Activated T-cell treated with anti-CD3 and anti-CD28 coated beads, Interleukin-2, amount 50 U/mL, for 48 hours (primary cell): ENCODE measurements around the gene ASB8.
"Not testable (repeated sequence)": the region's sequence is repeated elsewhere in the genome, so short reads cannot be mapped to it uniquely, and the experiment has no call there.

Experiments used
- DNase-seq, 2 experiments: peaks; one replicate each; pipeline ENCODE4 v3.0.0-alpha.2; 2020

ASB8 gene

GRCh38 chr12:48182631-48183030, 25.3 kb upstream of the ASB8 start:
- no peak for DNase-seq

DNA sequence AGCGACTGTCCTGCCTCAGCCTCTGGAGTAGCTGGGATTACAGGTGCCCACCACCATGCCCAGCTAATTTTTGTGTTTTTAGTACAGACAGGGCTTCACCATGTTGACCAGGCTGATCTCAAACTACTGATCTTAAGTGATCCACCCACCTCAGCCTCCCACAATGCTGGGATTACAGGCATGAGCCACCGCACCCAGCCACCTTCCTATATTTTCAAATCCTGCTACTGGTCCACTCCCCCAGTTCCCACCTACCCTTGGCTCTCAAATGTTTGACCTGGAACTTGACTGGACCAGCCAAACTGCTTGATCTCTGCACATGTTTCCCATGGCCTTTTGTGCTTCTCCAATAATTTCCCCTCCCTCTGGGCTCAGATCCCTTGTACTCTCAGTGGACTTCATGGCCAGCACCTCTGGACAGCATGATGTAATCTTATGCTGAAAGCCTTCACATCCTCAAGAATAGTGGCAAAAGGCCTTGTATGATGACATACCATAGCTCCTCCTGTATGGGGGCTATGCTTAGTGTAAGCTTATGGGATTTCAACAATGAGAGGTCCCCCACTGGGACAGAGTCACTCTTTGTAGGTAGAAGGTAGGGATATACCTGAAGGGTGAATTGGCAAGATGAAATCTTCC, 23.7 kb upstream of the ASB8 start:
- DNase-seq, result no peak

DNA sequence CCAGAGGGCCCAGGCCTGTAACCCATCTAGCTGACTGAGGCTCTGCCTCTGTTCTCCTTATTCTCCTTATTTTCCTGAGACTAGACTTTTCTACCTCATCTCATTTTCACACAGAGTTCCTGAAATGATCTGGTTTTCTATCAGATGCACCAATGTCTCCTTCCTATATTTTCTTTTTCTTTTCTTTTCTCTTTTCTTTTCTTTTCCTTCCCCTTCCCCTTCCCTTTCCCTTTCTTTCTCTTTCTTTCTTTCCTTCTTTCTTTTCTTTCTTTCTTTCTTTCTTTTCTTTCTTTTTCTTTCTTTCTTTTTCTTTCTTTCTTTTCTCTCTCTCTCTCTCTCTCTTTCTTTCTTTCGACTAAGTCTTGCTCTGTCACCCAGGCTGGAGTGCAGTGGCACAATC, 23.1 kb upstream of the ASB8 start:
- no peak for DNase-seq

- DNase-seq, result no peak
Measured at GRCh38 chr12:48179466-48179865, 22.2 kb upstream of the ASB8 start.

DNA sequence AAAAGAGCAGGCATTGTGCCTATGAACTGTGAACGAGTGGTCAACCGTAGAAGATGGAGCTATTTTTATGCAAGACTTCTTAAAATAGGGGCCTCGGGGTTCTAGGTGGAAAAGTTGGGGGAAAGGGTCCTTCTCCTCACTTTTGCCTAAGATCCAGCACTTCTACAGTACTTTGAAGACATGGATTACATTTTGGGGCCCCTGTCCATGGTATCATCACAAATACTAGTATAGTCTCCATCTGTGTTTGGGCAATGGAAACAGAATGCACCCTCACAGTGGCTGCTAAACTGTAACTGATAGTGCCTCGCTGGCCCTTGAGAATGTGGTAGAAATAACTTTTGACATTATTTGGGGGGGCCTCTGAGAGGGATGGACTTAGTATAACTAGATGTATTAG, 20.7 kb upstream of the ASB8 start:
- no peak for DNase-seq

- DNase-seq, result no peak
Measured at GRCh38 chr12:48176417-48176751, 19.1 kb upstream of the ASB8 start.

DNA sequence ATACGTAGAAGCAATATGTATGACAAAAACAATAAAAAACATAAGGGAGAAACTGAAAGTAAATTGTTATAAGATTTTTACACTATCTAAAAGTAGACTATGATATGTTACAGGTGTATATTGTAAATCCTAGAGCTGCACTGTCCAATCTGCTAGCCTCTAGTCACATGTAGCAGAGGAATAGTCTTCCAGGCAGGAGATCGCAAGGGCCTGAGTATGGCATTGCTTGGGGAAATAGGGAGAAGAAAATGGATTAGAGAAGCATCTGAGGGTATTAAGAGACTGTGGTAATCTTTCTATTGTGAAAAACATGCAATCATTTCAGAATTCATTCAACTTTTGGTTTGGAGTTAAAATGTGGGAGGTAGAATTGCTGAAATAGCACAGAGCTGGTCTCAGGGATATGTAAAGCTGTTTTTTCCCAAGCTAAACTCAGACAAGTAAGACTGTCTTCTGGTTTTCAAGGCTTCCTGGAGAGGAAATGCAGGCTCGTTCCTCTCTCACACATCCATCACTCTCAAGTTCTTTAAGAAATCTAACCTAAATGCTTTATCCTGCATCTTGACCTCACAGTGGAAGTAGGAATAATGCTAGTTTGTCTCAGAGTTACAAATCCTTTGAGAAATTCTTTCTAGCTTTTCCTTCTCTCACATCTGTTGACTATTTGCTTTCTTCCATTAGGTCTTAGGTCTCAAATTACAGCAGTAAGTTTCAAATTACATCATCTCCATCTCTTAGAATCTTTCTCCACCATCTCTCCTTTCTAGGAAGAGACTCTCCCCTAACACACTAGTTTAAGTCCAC, 18.5 kb upstream of the ASB8 start:
- no peak for DNase-seq

DNA sequence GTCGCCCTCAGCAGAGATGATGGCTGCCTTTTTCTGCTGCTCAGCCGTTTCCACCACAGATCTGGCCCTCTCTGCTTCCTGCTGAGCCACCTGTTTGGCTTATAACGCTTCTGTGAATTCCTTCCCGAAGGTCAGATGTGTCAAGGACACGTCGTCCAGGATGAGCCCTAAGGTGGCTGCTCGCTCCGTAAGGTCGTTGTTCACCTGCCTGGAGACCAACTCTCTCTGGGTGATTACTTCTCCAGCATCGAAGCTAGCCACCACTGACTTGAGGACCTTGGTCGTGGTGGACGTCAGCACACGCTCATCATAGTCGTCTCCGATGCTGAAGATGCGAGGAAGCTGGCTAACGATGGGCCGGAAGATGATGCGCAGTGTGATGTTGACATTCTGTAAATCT, 11.7 kb upstream of the ASB8 start:
- no peak for DNase-seq

DNA sequence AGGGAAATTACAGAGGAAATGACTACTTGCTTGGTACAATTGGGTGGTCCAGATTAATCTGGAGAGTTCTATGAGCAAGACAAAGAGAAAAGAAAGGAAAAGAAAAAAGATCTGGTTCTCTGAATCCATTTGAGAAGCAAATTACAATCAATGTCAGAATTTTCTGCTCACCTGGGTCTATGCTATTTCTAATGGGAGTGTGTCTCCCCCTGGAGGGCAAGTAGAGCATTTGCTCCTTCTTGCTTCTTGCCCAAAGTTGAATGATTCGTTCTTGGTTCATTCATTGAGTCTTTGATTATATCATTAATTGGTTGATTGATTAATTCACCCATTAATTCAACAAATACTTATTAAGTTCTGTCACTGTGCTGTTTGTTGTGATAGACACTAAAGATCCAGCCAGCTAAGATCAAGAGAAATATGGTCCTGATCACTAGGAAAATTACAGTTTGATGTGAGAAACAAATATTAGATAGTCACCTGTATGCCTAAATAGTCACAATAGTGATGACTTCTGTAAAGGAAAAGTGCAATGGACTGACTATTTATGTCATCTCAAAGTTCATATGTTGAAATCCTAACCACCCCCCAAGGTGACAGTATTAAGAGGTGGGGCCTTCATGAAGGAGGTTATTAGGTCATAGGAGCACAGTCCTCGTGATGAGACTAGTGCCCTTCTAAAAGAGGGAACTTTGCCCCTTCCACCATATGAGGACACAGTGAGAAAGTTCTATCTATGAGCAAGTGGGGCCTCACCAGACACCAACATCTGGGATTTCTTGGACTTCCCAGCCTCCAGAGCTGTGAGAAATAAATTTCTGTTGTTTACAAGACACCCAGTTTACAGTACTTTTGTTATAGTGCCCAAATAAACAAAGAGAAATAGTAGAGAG, 8.0 kb upstream of the ASB8 start:
- DNase-seq, result peak in 1 of 2 experiments; percentile 35

DNA sequence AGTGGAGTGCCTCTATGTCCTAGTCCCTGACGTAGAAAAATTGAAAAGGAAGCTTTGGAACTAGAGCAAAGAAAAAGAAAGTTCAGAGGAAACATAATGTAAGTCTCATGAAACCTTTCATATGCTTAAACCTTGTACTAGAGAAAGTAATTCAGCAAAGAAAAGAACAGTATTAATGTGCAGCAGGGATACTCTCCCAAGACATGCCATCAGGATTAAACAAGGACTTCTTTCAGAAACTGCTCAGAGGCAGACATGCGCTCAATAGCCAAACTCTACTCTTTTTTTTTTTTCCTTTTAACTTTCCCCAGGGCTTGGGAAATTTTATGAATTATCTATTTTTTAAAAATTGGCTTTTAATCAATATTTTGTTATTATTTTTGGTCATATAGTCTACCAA, 7.1 kb upstream of the ASB8 start:
- no peak for DNase-seq

DNA sequence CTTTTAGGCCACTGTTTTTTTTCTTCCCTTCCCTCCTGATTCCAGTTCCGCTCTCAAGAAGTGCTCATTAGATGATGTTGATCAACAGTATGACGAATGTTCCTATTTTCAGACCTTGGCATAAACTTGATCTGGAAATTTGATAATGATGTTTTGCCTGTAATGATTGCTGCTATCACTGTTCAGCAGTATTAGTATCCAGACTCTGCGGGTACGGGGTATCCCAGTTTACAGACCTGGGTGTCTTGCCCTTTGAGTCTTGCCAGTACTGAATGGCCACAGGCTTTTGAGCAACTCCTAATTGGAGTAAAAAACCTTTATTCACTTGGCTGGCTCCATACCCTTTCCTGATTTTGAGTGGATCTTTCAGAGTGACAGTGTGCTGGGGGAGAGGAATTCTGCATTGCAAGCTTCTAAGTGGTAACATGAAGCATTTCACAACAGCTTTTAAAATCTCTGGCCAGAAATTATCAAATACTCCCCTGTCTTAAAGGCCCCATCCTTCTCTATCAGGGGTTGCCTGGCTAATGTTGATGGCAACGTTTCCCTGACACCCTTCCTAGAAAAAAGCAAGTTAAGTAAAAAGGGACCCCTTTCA, 5.9 kb upstream of the ASB8 start:
- DNase-seq, result no peak

- DNase-seq, result no peak
Measured at GRCh38 chr12:48160807-48161206, 3.5 kb upstream of the ASB8 start.

DNA sequence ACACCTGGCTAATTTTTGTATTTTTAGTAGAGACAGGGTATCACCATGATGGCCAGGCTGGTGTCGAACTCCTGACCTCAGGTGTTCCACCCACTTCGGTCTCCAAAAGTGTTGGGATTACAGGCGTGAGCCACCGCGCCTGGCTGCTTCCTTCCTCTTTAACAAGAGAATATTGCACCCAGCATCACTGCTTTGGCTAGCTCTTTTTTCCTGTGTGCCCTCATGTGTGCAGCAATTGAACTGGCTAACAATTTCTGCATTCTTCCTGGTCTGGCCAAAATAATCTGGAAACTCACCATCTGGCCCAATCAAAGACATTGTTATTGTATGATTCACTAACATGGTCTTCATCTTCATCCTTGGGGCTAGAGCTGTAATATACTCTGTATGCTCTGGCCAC, 2.7 kb upstream of the ASB8 start:
- DNase-seq, result no peak

DNA sequence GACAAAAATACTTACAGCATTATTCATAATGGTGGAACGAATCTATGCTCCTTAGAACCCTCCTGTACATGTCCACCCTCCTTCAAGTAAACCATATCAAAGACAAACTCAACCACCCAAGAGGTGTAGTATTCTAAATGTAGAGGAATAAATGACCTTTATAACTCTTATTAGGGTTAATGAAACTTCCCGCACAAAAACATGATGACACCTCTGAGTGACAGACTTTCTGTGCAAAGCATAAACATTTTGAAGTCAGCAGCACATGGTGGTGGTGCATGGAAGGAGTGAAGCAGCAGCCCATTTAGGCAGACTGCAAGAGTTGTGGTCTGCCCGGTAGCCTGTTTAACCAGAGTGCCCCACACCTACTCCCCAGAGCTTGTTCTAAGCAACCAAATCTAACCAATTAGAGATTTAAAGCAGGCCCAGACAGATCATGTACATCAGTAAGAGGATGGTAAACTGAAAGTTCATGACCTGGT, 615 bp upstream of the ASB8 start:
- DNase-seq, result peak; percentile 30 to 32

- no peak for DNase-seq
Measured at GRCh38 chr12:48156652-48157017, 680 bp downstream of the ASB8 start.

DNA sequence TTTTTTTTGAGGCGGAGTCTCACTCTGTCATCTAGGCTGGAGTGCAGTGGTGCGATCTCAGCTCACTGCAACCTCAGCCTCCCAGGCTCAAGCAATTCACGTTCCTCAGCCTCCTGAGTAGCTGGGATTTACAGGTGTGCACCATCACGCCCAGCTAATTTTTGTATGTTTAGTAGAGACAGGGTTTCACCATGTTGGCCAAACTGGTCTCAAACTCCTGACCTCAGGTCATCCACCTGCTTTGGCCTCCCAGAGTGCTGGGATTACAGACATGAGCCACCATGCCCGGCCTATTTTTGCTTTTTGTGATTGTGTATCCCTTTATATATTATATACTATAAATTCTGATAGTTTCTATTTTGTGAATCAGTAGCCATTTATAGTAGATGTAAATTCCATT, 1.5 kb downstream of the ASB8 start:
- DNase-seq, result not testable (repeated sequence)

GRCh38 chr12:48151103-48151771, 6.1 kb downstream of the ASB8 start:
- DNase-seq, result no peak

GRCh38 chr12:48145981-48146380, 11.3 kb downstream of the ASB8 start:
- no peak for DNase-seq

- DNase-seq, result no peak
Measured at GRCh38 chr12:48143898-48144297, 13.4 kb downstream of the ASB8 start.

- no peak for DNase-seq
Measured at GRCh38 chr12:48142818-48143674, 14.3 kb downstream of the ASB8 start.

GRCh38 chr12:48135027-48135426, 22.3 kb downstream of the ASB8 start:
- no peak for DNase-seq

DNA sequence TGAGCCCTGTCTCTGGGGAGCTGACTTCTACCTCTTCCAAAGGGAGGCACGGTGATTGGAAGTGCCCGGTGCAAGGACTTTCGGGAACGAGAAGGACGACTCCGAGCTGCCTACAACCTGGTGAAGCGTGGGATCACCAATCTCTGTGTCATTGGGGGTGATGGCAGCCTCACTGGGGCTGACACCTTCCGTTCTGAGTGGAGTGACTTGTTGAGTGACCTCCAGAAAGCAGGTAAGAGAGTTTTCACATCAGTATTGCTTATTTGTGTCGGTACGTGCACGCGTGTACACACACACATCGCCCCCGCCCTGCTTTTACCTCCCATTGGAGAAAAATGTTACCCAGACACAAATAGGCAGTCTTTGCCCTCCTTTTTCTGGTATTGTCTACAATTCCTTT, 24.5 kb downstream of the ASB8 start:
- DNase-seq, result no peak
